DOHH2 (cell line): ENCODE measurements around the gene GPHN.

Source experiments
- H3F3A ChIP-seq: fragments of 200-600 bp; sonication (generic), shearing (Covaris generic); 2 replicates; pipeline ENCODE4 v1.6.0; 2016; ENCODE audit warnings: antibody characterized with exemption, mild to moderate bottlenecking; ENCODE audit not compliant: control insufficient read depth, insufficient read depth
- H3K27ac ChIP-seq: fragments of 200-600 bp; sonication (generic); 2 replicates; pipeline ENCODE4 v1.5.1; 2014; ENCODE audit warnings: low read depth, mild to moderate bottlenecking, low read length, moderate library complexity
- H3K27me3 ChIP-seq: fragments of 200-600 bp; sonication (generic); 2 replicates; pipeline ENCODE4 v1.6.1; 2014; ENCODE audit warnings: mild to moderate bottlenecking, low read length, mixed read lengths; ENCODE audit not compliant: control insufficient read depth
- H3K36me3 ChIP-seq: fragments of 200-600 bp; sonication (generic); 2 replicates; pipeline ENCODE4 v1.6.1; 2014; ENCODE audit warnings: mild to moderate bottlenecking, low read length, moderate library complexity, mixed read lengths; ENCODE audit not compliant: control insufficient read depth
- H3K4me1 ChIP-seq: fragments of 200-600 bp; sonication (generic); 2 replicates; pipeline ENCODE4 v1.6.1; 2014; ENCODE audit warnings: mild to moderate bottlenecking, low read length, mixed read lengths; ENCODE audit not compliant: control insufficient read depth
- H3K4me2 ChIP-seq: fragments of 200-600 bp; sonication (generic); 2 replicates; pipeline ENCODE4 v1.6.0; 2014; ENCODE audit warnings: mild to moderate bottlenecking, low read length, moderate library complexity
- H3K4me3 ChIP-seq: fragments of 200-600 bp; sonication (generic); 2 replicates; pipeline ENCODE4 v1.5.1; 2014; ENCODE audit warnings: mild to moderate bottlenecking, low read length, mixed read lengths
- H3K79me2 ChIP-seq: fragments of 200-600 bp; sonication (generic); 2 replicates; pipeline ENCODE4 v1.6.1; 2014; ENCODE audit warnings: mild to moderate bottlenecking, low read length, mixed read lengths; ENCODE audit not compliant: control insufficient read depth
- H3K9me2 ChIP-seq: fragments of 200-600 bp; sonication (generic); replicated peaks from 2 replicates; pipeline ENCODE4 v1.6.1; 2014; ENCODE audit warnings: mild to moderate bottlenecking, low read length, mixed read lengths; ENCODE audit not compliant: control insufficient read depth
- H3K9me3 ChIP-seq: fragments of 200-600 bp; sonication (generic); 2 replicates; pipeline ENCODE4 v1.6.1; 2014; ENCODE audit warnings: antibody characterized with exemption, low read length, mixed read lengths; ENCODE audit not compliant: control insufficient read depth, insufficient read depth
- H4K20me1 ChIP-seq: fragments of 200-600 bp; sonication (generic); 2 replicates; pipeline ENCODE4 v1.6.0; 2014; ENCODE audit warnings: low read depth, mild to moderate bottlenecking, antibody characterized with exemption, low read length, moderate library complexity; ENCODE audit not compliant: control insufficient read depth, insufficient read depth
- CTCF ChIP-seq: fragments of 200-600 bp; sonication (generic); IDR thresholded peaks from one replicate; pipeline ENCODE4 v1.5.1; 2014; ENCODE audit warnings: antibody characterized with exemption, mild to moderate bottlenecking, low read depth, low read length; ENCODE audit not compliant: poor library complexity, severe bottlenecking
- EZH2phosphoT487 ChIP-seq: fragments of 200-600 bp; sonication (generic); IDR thresholded peaks from 2 replicates; pipeline ENCODE4 v1.6.1; 2017; ENCODE audit warnings: borderline replicate concordance, mild to moderate bottlenecking, antibody characterized with exemption, low read length, moderate library complexity, mixed read lengths

GPHN gene

GRCh38 chr14:67111022-67111421, 603.1 kb downstream of the GPHN start:
- Histone ChIP-seq H3K9me2 (no peaks in the 10 kb centered on the region; the same call in 1 of the 2 replicates), H3K4me3 (no peak overlapping the region), H3K4me2 (no peak overlapping the region), H3F3A (no peaks in the 10 kb centered on the region), H3K4me1 (no peaks in the 10 kb centered on the region), H4K20me1 (no peaks in the 10 kb centered on the region), H3K36me3 (no peaks in the 10 kb centered on the region), H3K27ac (no peak overlapping the region), H3K27me3 (no peaks in the 10 kb centered on the region), H3K79me2 (no peaks in the 10 kb centered on the region), H3K9me3 (no peaks in the 10 kb centered on the region)
- no peak for TF ChIP-seq EZH2phosphoT487
- TF ChIP-seq CTCF = no peak

- TF ChIP-seq EZH2phosphoT487 = no peak
- TF ChIP-seq CTCF = no peak
- peaks cover 9% of the 10 kb centered on the region; the same call in 1 of the 2 replicates for H3F3A ChIP-seq
Observed at GRCh38 chr14:67112344-67112743, 604.4 kb downstream of the GPHN start.

GRCh38 chr14:67127174-67127573, 619.2 kb downstream of the GPHN start:
- no peaks in the 10 kb centered on the region for H4K20me1 ChIP-seq
- no peaks in the 10 kb centered on the region for H3K4me1 ChIP-seq
- no peak overlapping the region for H3K4me3 ChIP-seq
- no peak for TF ChIP-seq CTCF
- no peak for TF ChIP-seq EZH2phosphoT487
- no peak overlapping the region for H3K4me2 ChIP-seq
- H3K79me2 ChIP-seq = no peaks in the 10 kb centered on the region
- 0 out of 2 replicates have a peak, but pooled peaks cover 2% of the 10 kb centered on the region for H3F3A ChIP-seq
- peaks cover 7% of the 10 kb centered on the region for H3K36me3 ChIP-seq
- no peaks in the 10 kb centered on the region for H3K27me3 ChIP-seq
- H3K9me2 ChIP-seq = no peaks in the 10 kb centered on the region
- no peaks in the 10 kb centered on the region for H3K9me3 ChIP-seq
- H3K27ac ChIP-seq = no peak overlapping the region

More at GRCh38 chr14:67112344-67112743, 604.4 kb downstream of the GPHN start:
- Histone ChIP-seq H3K4me2 (no peak overlapping the region), H3K4me1 (no peaks in the 10 kb centered on the region), H4K20me1 (no peaks in the 10 kb centered on the region), H3K36me3 (no peaks in the 10 kb centered on the region), H3K4me3 (no peak overlapping the region), H3K9me3 (no peaks in the 10 kb centered on the region), H3K79me2 (no peaks in the 10 kb centered on the region), H3K27me3 (no peaks in the 10 kb centered on the region), H3K9me2 (no peaks in the 10 kb centered on the region), H3K27ac (no peak overlapping the region)
